ENCODE results near the gene KL. TPM values are rescaled to one million over a fixed set of nuclear protein-coding genes. Genes with fewer than 3 reads are reported as not detected.

KL gene
- total RNA-seq, 1 experiment from 2014 or later, result not detected

DNA sequence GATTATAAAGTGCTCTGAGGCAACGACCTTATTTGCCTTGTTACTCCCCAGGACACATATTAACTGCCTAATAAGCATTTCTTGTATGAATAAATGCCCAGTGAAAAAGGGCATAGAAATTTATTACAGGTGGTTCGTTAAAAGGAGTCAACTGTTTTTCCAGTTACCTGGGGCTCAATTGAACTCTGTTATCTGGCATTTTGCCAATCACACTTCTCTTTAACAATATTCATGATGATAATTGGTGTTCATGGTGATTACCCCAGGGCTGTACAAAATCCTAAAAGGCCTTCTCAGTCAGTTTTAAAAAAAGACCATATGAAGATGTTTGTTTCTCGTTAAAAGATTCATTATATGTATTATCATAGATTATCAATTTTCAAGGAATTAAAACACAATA, 57.1 kb downstream of the KL start:
- ATAC-seq, result no peak

More for the DNA sequence above, 57.1 kb downstream of the KL start:
- ChIA-PET RAD21 (ENCODE audit: low non-redundant PET in 1 of 2, low total read pairs in 2 of 2, uncharacterized antibody in 2 of 2, unreplicated experiment in 2 of 2) (no interaction called here), CTCF (no interaction called here), POLR2A (no interaction called here)
- Histone ChIP-seq H2AFZ (ENCODE audit: low read depth, low read length, poor library complexity, severe bottlenecking) (no peak overlapping the region), H4K20me1 (ENCODE audit: insufficient read depth) (no peaks in the 10 kb centered on the region), H3K9me2 (ENCODE audit: insufficient read depth) (no peaks in the 10 kb centered on the region), H3K4me1 (ENCODE audit: control insufficient read depth in 1 of 2, insufficient read depth in 2 of 2, low read length in 2 of 2) (no peaks in the 10 kb centered on the region), H3K36me3 (ENCODE audit: control insufficient read depth in 1 of 2, insufficient read depth in 2 of 2, low read length in 2 of 2) (no peaks in the 10 kb centered on the region), H3K27ac (ENCODE audit: low read depth, low read length) (no peak overlapping the region), H3K79me2 (ENCODE audit: insufficient read depth, low read length) (no peaks in the 10 kb centered on the region), H3K4me2 (ENCODE audit: low read length) (no peak overlapping the region), H3K9me3 (ENCODE audit: control insufficient read depth in 1 of 2, insufficient read depth in 1 of 2, low read depth in 1 of 2, low read length in 2 of 2) (no peaks in the 10 kb centered on the region), H3K9ac (ENCODE audit: low read length) (no peak overlapping the region), H3K27me3 (ENCODE audit: insufficient read depth, low read length) (no peaks in the 10 kb centered on the region), H3K4me3 (replicated peaks in 1 of 2; ENCODE audit: low read depth in 1 of 2, low read length in 2 of 2) (no peak overlapping the region)
- BruUV-seq (replicated peaks), result no TSS peak
- intact Hi-C loops (cut with micrococcal nuclease), result no loop called here
- TF ChIP-seq FOSL1 (IDR thresholded peaks at IDR 0.05; ENCODE audit: low read depth) (no peak), ZFX (IDR thresholded peaks at IDR 0.05) (no peak), EGR1 (IDR thresholded peaks at IDR 0.05; ENCODE audit: low read depth) (no peak), POLR2AphosphoS5 (IDR thresholded peaks at IDR 0.05; ENCODE audit: low read depth, low read length) (no peak), CBX3 (IDR thresholded peaks at IDR 0.05; ENCODE audit: low read depth) (no peak), EZH2 (IDR thresholded peaks at IDR 0.05) (no peak), RAD21 (IDR thresholded peaks at IDR 0.05; ENCODE audit: low read depth) (no peak), TCF7L2 (IDR thresholded peaks at IDR 0.05; ENCODE audit: borderline replicate concordance, extremely low read depth, insufficient read depth, insufficient read length) (no peak), SP1 (IDR thresholded peaks at IDR 0.05; ENCODE audit: low read depth) (no peak), JUND (IDR thresholded peaks at IDR 0.05) (no peak), SRF (IDR thresholded peaks at IDR 0.05; ENCODE audit: low read depth) (no peak), CEBPB (IDR thresholded peaks at IDR 0.05; ENCODE audit: low read depth) (no peak), ELF1 (IDR thresholded peaks at IDR 0.05; ENCODE audit: borderline replicate concordance, low read depth) (no peak)
- TF ChIP-seq, protein P1, sequence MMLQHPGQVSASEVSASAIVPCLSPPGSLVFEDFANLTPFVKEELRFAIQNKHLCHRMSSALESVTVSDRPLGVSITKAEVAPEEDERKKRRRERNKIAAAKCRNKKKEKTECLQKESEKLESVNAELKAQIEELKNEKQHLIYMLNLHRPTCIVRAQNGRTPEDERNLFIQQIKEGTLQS (IDR thresholded peaks at IDR 0.05), result no peak
- TF ChIP-seq, protein P2, sequence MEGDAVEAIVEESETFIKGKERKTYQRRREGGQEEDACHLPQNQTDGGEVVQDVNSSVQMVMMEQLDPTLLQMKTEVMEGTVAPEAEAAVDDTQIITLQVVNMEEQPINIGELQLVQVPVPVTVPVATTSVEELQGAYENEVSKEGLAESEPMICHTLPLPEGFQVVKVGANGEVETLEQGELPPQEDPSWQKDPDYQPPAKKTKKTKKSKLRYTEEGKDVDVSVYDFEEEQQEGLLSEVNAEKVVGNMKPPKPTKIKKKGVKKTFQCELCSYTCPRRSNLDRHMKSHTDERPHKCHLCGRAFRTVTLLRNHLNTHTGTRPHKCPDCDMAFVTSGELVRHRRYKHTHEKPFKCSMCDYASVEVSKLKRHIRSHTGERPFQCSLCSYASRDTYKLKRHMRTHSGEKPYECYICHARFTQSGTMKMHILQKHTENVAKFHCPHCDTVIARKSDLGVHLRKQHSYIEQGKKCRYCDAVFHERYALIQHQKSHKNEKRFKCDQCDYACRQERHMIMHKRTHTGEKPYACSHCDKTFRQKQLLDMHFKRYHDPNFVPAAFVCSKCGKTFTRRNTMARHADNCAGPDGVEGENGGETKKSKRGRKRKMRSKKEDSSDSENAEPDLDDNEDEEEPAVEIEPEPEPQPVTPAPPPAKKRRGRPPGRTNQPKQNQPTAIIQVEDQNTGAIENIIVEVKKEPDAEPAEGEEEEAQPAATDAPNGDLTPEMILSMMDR (IDR thresholded peaks at IDR 0.05 in 2 of 3, conservative IDR thresholded peaks at IDR 0.05 in 1 of 3; ENCODE audit: borderline replicate concordance in 1 of 3, insufficient read depth in 1 of 3, low read depth in 2 of 3, low read length in 2 of 3), result no peak
- DNase-seq (ENCODE audit: low read depth, low spot score), result no peak

All from HCT116 (cell line).